ENCODE results near the gene LILRA6.

The LILRA6 gene

DNA sequence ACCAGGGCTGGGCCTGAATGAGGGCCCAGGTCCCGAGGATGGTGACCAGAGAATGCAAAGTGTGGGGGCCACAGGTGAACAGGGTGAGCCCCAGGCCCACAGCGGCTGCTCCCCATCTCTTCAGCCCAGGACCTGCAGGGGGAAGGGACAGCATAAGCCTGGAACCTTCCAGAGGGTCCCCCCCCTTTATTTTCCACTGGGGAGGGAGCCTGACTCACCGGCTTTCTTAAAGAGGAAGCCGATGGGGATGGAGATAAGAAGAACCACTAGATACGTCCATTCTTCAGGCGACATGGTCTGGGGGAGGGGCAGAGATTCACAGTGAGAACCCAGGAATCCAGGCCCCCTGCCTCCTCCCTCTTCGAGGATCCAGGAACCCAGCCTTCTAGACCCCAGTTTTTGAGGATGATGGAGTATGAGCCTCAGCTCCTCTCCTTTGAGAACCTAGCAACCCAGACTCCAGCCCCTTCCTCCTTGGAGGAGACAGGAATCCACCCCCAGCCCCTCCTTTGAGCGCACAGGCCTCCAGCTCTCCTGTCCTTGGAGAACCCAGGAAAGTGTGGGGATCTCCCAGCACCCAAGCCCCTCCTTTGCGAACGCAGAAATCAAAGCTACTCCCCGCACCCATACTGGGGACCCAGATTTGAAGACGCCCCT lies 54.2 kb downstream of the LILRA6 start:
- peak in 2 of 3 experiments; percentile 37 to 56 for DNase-seq (ENCODE audit: low read depth in 3 of 3)

DNA sequence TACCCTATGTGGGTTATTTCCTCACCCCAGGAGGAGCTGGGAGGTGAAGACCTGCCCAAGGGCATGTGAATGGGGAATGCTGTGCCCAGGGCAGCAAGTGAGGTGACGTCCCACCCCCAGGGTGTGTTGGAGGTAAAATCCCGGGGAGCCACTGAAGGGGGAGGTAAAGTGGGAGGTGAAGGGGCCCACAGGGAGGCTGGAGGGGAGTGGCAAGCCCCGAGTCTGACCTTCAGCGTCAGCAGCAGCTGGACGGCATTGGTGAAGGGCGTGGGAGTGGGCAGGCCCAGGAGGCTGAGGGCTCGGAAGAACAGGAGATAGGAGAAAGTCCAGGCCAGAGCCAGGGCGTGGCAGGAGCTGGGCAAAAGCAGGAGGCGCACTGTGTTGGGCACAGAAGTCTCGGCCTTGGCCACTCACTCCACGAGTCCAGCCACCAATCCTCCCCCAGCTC lies 55.6 kb downstream of the LILRA6 start:
- no peak for DNase-seq (ENCODE audit: low read depth in 3 of 3)
